ENCODE data around the gene GNPAT. TPM values are rescaled to one million over a fixed set of nuclear protein-coding genes. Genes with fewer than 3 reads are reported as not detected.
A peak's percentile ranks its signal among the peaks of the same experiment; 100 is the strongest.

The GNPAT gene
- total RNA-seq, 1 donor from 2014 or later, result 32.5 TPM

GRCh38 chr1:231240531-231240882, 505 bp upstream of the GNPAT start:
- Histone ChIP-seq H3K4me1 (ENCODE audit: insufficient read depth, low read length) (peaks cover 8% of the 10 kb centered on the region), H3K79me2 (ENCODE audit: insufficient read depth, low read length) (peaks cover 68% of the 10 kb centered on the region), H3K27ac (ENCODE audit: low read depth, low read length) (peak overlapping the region; percentile 81), H4K20me1 (ENCODE audit: insufficient read depth, low read length) (peaks cover 28% of the 10 kb centered on the region), H3K27me3 (ENCODE audit: insufficient read depth, low read length) (no peaks in the 10 kb centered on the region), H3K9ac (ENCODE audit: low read length) (peak overlapping the region; percentile 93), H3K4me2 (ENCODE audit: low read length) (peak overlapping the region; percentile 93), H2AFZ (ENCODE audit: low read depth, low read length) (peak overlapping the region; percentile 97), H3K9me3 (ENCODE audit: insufficient read depth, low read depth, low read length) (no peaks in the 10 kb centered on the region), H3K4me3 (ENCODE audit: insufficient read depth, low read depth, low read length) (peak overlapping the region; percentile 96), H3K36me3 (ENCODE audit: insufficient read depth, low read length) (peaks cover 12% of the 10 kb centered on the region)
- Mint-ChIP-seq H3K27ac (ENCODE audit: unreplicated experiment) (peak overlapping the region; percentile 86), H3K36me3 (ENCODE audit: low read depth, unreplicated experiment) (peaks cover 11% of the 10 kb centered on the region), H3K9me3 (ENCODE audit: unreplicated experiment) (no peaks in the 10 kb centered on the region), H3K27me3 (ENCODE audit: low read depth, unreplicated experiment) (no peaks in the 10 kb centered on the region), H3K4me3 (ENCODE audit: unreplicated experiment) (peak overlapping the region; percentile 99), H3K4me1 (ENCODE audit: low read depth, unreplicated experiment) (peaks cover 19% of the 10 kb centered on the region)
- no peak for TF ChIP-seq EZH2 (IDR thresholded peaks at IDR 0.05; ENCODE audit: insufficient read depth, low read length)
- TF ChIP-seq CTCF (IDR thresholded peaks at IDR 0.05; ENCODE audit: insufficient read depth, low read depth, low read length), result no peak
- DNase-seq (ENCODE audit: low read depth) (no peak), FAIRE-seq (no peak)

GRCh38 chr1:231241750-231242149, 738 bp downstream of the GNPAT start:
- peak overlapping the region; percentile 97 for H2AFZ ChIP-seq (ENCODE audit: low read depth, low read length)
- no peak for DNase-seq (ENCODE audit: low read depth)
- no peaks in the 10 kb centered on the region for H3K27me3 ChIP-seq (ENCODE audit: insufficient read depth, low read length)
- peak overlapping the region; percentile 96 for H3K4me3 ChIP-seq (ENCODE audit: insufficient read depth, low read depth, low read length)
- H3K79me2 ChIP-seq (ENCODE audit: insufficient read depth, low read length), result peaks cover 72% of the 10 kb centered on the region
- peaks cover 35% of the 10 kb centered on the region for H4K20me1 ChIP-seq (ENCODE audit: insufficient read depth, low read length)
- peaks cover 8% of the 10 kb centered on the region for H3K4me1 ChIP-seq (ENCODE audit: insufficient read depth, low read length)
- TF ChIP-seq CTCF (IDR thresholded peaks at IDR 0.05; ENCODE audit: insufficient read depth, low read depth, low read length) (no peak), EZH2 (IDR thresholded peaks at IDR 0.05; ENCODE audit: insufficient read depth, low read length) (no peak)
- Mint-ChIP-seq H3K36me3 (ENCODE audit: low read depth, unreplicated experiment) (peaks cover 11% of the 10 kb centered on the region), H3K4me1 (ENCODE audit: low read depth, unreplicated experiment) (peaks cover 19% of the 10 kb centered on the region), H3K27ac (ENCODE audit: unreplicated experiment) (peak overlapping the region; percentile 79), H3K4me3 (ENCODE audit: unreplicated experiment) (peak overlapping the region; percentile 99), H3K27me3 (ENCODE audit: low read depth, unreplicated experiment) (no peaks in the 10 kb centered on the region), H3K9me3 (ENCODE audit: unreplicated experiment) (no peaks in the 10 kb centered on the region)
- peak overlapping the region; percentile 81 for H3K27ac ChIP-seq (ENCODE audit: low read depth, low read length)
- FAIRE-seq, result no peak
- peaks cover 12% of the 10 kb centered on the region for H3K36me3 ChIP-seq (ENCODE audit: insufficient read depth, low read length)
- peak overlapping the region; percentile 93 for H3K4me2 ChIP-seq (ENCODE audit: low read length)
- no peaks in the 10 kb centered on the region for H3K9me3 ChIP-seq (ENCODE audit: insufficient read depth, low read depth, low read length)
- H3K9ac ChIP-seq (ENCODE audit: low read length), result peak overlapping the region; percentile 93

- Histone ChIP-seq H3K27ac (ENCODE audit: low read depth, low read length) (no peak overlapping the region), H3K36me3 (ENCODE audit: insufficient read depth, low read length) (peaks cover 11% of the 10 kb centered on the region), H3K4me2 (ENCODE audit: low read length) (peak overlapping the region; percentile 93), H2AFZ (ENCODE audit: low read depth, low read length) (no peak overlapping the region), H4K20me1 (ENCODE audit: insufficient read depth, low read length) (peaks cover 40% of the 10 kb centered on the region), H3K27me3 (ENCODE audit: insufficient read depth, low read length) (no peaks in the 10 kb centered on the region), H3K4me3 (ENCODE audit: insufficient read depth, low read depth, low read length) (peak overlapping the region; percentile 96), H3K9me3 (ENCODE audit: insufficient read depth, low read depth, low read length) (no peaks in the 10 kb centered on the region), H3K4me1 (ENCODE audit: insufficient read depth, low read length) (peaks cover 8% of the 10 kb centered on the region), H3K9ac (ENCODE audit: low read length) (no peak overlapping the region), H3K79me2 (ENCODE audit: insufficient read depth, low read length) (peaks cover 79% of the 10 kb centered on the region)
- Mint-ChIP-seq H3K9me3 (ENCODE audit: unreplicated experiment) (no peaks in the 10 kb centered on the region), H3K27ac (ENCODE audit: unreplicated experiment) (no peak overlapping the region), H3K4me3 (ENCODE audit: unreplicated experiment) (peak overlapping the region; percentile 99), H3K27me3 (ENCODE audit: low read depth, unreplicated experiment) (no peaks in the 10 kb centered on the region), H3K36me3 (ENCODE audit: low read depth, unreplicated experiment) (peaks cover 11% of the 10 kb centered on the region), H3K4me1 (ENCODE audit: low read depth, unreplicated experiment) (peaks cover 19% of the 10 kb centered on the region)
- TF ChIP-seq CTCF (IDR thresholded peaks at IDR 0.05; ENCODE audit: insufficient read depth, low read depth, low read length) (no peak), EZH2 (IDR thresholded peaks at IDR 0.05; ENCODE audit: insufficient read depth, low read length) (no peak)
- peak; percentile 10 for DNase-seq (ENCODE audit: low read depth)
- no peak for FAIRE-seq
Observed at GRCh38 chr1:231242516-231243198, 1.6 kb downstream of the GNPAT start.
